ENCODE results near the gene KCNQ1OT1. TPM values are rescaled to one million over a fixed set of nuclear protein-coding genes. Genes with fewer than 3 reads are reported as not detected.

KCNQ1OT1 gene
- total and polyA plus RNA-seq, 2 experiments from 2014 or later = 2.3 to 8.8 TPM

DNA sequence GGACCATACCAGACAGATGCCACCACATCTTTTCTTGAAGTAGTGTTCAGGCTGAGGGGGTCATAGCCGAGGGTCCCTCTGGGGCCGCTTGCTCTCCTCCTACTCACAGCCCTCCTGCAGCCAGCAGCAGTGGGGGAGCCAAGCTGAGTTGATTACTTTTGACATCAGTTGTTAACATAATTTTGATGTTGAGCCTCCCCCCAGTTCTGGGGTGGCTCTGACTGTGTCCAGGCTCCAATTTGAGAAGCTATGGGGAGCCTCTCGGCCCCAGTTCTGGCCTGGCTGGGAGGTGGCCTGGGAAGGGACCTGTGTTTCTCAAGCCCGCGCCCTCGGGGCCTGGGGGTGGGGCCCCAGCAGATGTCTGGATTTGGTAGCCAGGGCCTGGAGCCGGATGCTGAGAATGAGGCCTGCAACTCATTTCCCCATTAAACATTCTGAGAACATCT lies 47.9 kb downstream of the KCNQ1OT1 start:
- Histone ChIP-seq H3K4me1 (ENCODE audit: low read depth) (no peaks in the 10 kb centered on the region), H3K27me3 (no peaks in the 10 kb centered on the region), H3K4me3 (no peak overlapping the region), H3K9me3 (ENCODE audit: low read depth) (no peaks in the 10 kb centered on the region), H3K36me3 (no peaks in the 10 kb centered on the region), H3K27ac (no peak overlapping the region)
- no peak for DNase-seq (ENCODE audit: low read depth in 1 of 2, low spot score in 1 of 2)
- TF ChIP-seq, protein P1, sequence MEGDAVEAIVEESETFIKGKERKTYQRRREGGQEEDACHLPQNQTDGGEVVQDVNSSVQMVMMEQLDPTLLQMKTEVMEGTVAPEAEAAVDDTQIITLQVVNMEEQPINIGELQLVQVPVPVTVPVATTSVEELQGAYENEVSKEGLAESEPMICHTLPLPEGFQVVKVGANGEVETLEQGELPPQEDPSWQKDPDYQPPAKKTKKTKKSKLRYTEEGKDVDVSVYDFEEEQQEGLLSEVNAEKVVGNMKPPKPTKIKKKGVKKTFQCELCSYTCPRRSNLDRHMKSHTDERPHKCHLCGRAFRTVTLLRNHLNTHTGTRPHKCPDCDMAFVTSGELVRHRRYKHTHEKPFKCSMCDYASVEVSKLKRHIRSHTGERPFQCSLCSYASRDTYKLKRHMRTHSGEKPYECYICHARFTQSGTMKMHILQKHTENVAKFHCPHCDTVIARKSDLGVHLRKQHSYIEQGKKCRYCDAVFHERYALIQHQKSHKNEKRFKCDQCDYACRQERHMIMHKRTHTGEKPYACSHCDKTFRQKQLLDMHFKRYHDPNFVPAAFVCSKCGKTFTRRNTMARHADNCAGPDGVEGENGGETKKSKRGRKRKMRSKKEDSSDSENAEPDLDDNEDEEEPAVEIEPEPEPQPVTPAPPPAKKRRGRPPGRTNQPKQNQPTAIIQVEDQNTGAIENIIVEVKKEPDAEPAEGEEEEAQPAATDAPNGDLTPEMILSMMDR (IDR thresholded peaks at IDR 0.05; ENCODE audit: low read depth, low read length) = no peak

- Histone ChIP-seq H3K27me3 (no peaks in the 10 kb centered on the region), H3K4me1 (ENCODE audit: low read depth) (no peaks in the 10 kb centered on the region), H3K27ac (no peak overlapping the region), H3K4me3 (no peak overlapping the region), H3K36me3 (no peaks in the 10 kb centered on the region), H3K9me3 (ENCODE audit: low read depth) (no peaks in the 10 kb centered on the region)
- no peak for DNase-seq (ENCODE audit: low read depth in 1 of 2, low spot score in 1 of 2)
- TF ChIP-seq, protein P1 (IDR thresholded peaks at IDR 0.05; ENCODE audit: low read depth, low read length) = no peak
Measured at GRCh38 chr11:2651054-2651617, 48.7 kb downstream of the KCNQ1OT1 start.

DNA sequence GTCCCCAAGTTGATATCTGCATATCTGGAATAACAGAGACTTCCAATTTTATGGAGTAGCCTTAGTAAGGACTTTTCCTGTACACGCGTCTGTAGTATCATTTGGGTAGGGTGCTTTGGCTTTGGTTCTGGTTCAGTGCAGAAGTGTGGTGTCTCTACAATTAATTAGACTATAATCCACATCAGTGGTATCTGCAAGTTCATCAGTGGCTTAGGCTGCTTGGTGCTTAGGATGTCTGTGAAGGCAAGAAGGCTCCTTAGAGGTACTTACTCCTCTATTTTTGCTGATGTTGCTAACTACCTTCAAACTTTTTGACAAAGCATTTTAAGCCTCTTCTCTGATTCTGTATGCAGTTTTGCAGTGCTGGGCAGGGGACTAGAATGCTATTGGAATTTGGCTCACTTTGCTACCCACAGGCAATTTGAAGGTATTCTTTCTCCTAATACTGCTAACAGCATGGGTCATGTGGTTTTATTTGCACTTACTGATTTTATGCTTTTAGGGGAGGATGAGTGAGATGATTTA lies 49.4 kb downstream of the KCNQ1OT1 start:
- DNase-seq (ENCODE audit: low read depth in 1 of 2, low spot score in 1 of 2) = no peak
- TF ChIP-seq, protein P1 (IDR thresholded peaks at IDR 0.05; ENCODE audit: low read depth, low read length) = no peak
- no peaks in the 10 kb centered on the region for H3K27me3 ChIP-seq
- H3K4me3 ChIP-seq = no peak overlapping the region
- no peaks in the 10 kb centered on the region for H3K36me3 ChIP-seq
- no peaks in the 10 kb centered on the region for H3K4me1 ChIP-seq (ENCODE audit: low read depth)
- no peaks in the 10 kb centered on the region for H3K9me3 ChIP-seq (ENCODE audit: low read depth)
- no peak overlapping the region for H3K27ac ChIP-seq

DNA sequence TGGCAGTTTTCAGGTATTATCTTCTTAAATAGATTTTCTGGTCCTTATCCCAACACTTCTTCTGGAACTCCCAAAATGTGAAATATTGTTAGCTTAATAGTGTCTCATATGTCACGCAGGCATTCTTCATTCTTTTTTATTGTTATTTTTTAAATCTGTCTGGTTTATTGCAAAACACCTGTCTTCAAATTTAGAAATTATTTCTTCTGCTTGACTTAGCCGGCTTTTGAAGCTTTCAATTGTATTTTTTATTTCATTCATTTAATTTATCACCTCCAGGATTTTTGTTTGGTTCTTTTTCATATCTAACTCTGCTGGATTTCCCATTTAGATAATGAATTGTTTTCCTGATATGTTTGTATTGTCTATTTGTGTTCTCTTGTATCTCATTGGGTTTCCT lies 49.9 kb downstream of the KCNQ1OT1 start:
- Histone ChIP-seq H3K27me3 (no peaks in the 10 kb centered on the region), H3K27ac (no peak overlapping the region), H3K4me3 (no peak overlapping the region), H3K36me3 (no peaks in the 10 kb centered on the region), H3K9me3 (ENCODE audit: low read depth) (no peaks in the 10 kb centered on the region), H3K4me1 (ENCODE audit: low read depth) (no peaks in the 10 kb centered on the region)
- TF ChIP-seq, protein P1 (IDR thresholded peaks at IDR 0.05; ENCODE audit: low read depth, low read length) = no peak
- no peak for DNase-seq (ENCODE audit: low read depth in 1 of 2, low spot score in 1 of 2)

DNA sequence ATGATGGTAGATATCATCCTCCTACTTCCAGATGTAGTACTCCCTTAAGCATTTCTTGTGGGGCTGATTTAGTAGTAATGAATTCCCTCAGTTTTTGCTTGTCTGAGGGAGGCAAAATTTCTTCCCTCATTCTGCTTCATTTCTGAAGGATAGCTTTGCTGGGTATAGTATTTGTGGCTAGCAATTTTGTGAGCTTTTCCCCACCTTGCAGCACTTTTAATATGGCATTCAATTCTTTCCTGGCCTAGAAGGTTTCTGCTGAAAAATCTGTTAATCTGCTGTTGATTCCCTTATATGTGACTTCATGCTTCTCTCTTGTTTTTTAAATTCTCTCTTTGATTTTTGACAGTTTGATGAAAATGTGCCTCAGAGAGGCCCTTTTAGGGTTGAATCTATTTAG lies 50.4 kb downstream of the KCNQ1OT1 start:
- no peak for DNase-seq (ENCODE audit: low read depth in 1 of 2, low spot score in 1 of 2)
- Histone ChIP-seq H3K27ac (no peak overlapping the region), H3K36me3 (no peaks in the 10 kb centered on the region), H3K9me3 (ENCODE audit: low read depth) (no peaks in the 10 kb centered on the region), H3K4me3 (no peak overlapping the region), H3K4me1 (ENCODE audit: low read depth) (no peaks in the 10 kb centered on the region), H3K27me3 (no peaks in the 10 kb centered on the region)
- TF ChIP-seq, protein P1 (IDR thresholded peaks at IDR 0.05; ENCODE audit: low read depth, low read length) = no peak

Measured in cardiac muscle cell (in vitro differentiated cells and primary cell).